ENCODE measurements around the gene CCDC124.
"Not testable (repeated sequence)": the region's sequence is repeated elsewhere in the genome, so short reads cannot be mapped to it uniquely, and the experiment has no call there.

Gene CCDC124

DNA sequence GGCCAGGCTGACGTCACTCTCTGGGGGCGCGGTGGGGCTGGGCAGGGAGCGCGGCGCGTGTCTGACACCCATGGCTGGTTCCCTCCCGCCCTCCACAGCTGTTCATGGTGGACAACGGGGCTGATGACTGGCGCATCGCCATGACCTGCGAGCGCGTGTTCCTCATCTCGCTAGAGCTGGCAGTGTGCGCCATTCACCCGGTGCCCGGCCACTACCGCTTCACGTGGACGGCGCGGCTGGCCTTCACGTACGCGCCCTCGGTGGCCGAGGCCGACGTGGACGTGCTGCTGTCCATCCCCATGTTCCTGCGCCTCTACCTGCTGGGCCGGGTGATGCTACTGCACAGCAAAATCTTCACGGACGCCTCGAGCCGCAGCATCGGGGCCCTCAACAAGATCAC, 48.8 kb downstream of the CCDC124 start:
- DNase-seq (ENCODE audit: low read depth in 2 of 2, low spot score in 1 of 2), result no peak

DNA sequence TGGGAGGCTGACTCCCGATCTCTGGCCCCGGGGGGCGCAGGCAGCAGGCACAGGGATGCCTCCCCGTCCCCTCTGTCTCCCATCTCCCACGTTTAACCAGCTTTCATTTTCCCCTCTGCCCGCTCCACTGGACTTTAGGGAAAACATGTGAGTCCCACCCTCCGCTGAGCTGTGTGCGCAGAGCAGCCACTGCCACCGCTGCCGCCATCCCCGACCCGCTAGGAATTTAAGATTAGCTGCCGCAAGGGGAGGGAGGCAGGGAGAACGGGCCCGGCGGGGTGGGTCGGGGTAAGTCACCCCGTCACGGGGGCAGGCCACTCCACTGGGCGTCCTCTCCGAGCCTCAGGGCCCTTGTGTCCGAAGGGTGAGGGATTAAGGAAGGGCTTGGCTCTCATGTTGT, 49.6 kb downstream of the CCDC124 start:
- DNase-seq (ENCODE audit: low read depth in 2 of 2, low spot score in 1 of 2), result no peak

DNA sequence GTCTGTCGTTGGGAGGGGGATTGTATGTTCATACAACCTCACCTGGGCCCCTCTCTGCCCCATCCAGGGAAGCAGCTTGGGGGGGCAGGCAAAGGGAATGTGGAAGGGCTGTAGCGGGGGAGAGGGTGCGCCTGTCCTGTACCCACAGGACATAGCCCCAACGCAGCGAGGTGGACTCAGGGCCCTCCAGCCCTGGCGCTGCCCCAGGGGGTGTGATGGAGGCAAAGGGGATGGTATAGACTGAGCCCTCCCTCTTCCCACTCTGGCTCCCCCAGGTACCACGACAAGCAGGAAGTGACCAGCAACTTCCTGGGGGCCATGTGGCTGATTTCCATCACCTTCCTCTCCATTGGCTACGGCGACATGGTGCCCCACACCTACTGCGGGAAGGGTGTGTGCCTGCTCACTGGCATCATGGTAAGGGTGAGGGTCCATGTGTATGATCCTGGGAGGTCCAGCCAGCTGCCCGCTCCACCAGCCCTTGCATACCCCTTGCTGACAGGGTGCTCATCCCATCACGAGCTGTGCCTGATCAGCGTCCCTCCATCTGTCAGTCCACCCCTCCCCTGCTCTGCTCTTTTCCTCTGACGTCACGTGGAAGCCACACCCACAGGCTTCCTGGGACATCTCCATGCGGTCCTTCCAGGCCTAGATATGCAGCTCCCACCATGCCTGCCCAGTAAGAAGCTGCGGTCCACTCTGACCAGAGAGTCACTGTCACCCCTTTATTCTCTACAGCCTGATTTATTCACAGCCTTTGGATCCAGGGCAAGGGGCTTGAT, 52.4 kb downstream of the CCDC124 start:
- no peak for DNase-seq (ENCODE audit: low read depth in 2 of 2, low spot score in 1 of 2)

DNA sequence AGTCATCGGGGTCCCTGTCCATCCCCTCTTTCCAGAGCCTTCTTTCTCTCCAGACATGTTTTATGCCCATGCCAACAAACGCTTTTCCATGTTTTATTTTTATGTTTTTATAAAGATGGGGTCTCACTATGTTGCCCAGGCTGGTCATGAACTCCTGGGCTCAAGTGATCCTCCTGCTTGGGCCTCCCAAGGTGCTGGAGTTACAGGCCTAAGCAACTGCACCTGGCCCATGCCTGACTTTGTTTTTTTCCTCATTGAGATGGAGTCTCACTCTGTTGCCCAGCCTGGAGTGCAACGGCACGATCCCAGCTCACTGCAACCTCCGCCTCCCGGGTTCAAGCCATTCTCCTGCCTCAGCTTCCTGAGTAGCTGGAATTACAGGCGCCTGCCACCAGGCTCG, 53.8 kb downstream of the CCDC124 start:
- not testable (repeated sequence) for DNase-seq (ENCODE audit: low read depth in 2 of 2, low spot score in 1 of 2)

DNA sequence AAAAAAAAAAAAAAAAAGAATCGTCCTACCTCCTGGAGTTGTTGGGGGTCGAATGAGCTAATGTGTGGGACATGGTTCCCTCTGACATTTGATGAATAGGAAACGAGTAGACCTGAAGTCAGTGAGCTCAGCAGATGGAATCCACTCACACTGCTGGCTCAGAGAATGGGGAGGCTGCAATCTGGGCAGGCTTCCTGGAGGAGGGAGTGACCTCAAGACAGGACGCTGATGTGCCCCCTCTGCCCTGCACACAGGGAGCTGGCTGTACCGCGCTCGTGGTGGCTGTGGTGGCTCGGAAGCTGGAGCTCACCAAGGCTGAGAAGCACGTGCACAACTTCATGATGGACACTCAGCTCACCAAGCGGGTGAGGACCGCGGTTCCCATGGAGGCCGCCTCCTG, 55.3 kb downstream of the CCDC124 start:
- DNase-seq (ENCODE audit: low read depth in 2 of 2, low spot score in 1 of 2), result no peak

DNA sequence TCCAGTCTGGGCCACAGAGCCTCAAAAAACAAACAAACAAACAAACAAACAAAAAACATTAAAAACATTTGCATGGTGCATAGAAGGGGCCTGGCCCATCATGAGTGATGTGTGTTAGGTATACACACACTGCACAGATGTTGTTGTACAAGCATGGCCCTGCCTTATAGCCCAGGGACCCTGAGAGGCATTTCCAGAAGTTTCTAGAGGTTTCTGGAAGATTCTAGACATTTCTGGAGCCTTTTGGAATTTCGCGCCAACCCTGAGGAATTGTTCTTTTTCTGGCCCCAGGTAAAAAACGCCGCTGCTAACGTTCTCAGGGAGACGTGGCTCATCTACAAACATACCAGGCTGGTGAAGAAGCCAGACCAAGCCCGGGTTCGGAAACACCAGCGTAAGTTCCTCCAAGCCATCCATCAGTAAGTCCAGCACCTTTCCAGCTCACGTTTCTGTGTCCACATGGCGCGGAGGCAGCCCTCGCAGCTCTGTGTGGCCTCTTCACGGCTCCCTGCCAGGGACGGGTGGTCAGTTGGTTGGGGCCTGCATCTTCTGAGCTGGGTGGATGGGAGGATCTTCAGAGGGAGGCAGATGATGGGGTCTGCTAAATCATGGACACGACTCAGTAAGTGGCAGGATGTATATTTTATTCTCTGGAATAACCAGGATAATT, 56.7 kb downstream of the CCDC124 start:
- DNase-seq (ENCODE audit: low read depth in 2 of 2, low spot score in 1 of 2), result no peak

DNA sequence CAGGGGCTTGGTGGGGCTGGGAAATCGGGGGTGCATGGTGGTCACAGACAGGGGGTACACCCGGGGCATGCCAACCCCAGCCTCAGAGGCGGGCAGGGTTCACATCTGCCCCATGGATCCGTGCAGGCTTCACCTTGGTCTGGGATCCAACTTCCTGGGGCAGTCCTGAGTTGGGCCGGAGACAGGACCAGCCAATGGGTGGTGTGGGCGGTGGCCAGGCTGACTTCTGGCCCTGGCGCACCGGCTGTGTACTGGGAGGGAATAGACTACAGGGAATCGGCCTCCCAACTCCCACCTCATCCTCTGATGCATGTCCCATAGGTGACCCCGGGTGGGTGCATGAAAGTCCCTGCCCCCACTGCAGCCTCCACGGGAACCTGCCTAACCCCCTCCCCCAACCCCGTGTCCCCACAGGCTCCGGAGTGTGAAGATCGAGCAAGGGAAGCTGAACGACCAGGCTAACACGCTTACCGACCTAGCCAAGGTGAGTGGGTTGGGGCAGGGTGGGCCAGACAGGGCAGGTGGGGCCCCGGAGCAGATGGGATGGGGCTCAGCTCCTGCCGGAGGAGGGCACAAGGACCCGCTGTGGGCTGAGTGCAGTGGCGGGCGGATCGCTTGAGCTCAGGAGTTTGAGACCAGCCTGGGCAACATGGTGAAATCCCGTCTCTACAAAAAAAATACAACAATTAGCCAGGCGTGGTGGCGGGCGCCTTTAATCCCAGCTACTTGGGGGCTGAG, 60.4 kb downstream of the CCDC124 start:
- no peak for DNase-seq (ENCODE audit: low read depth in 2 of 2, low spot score in 1 of 2)
